Ishikawa (cell line): ENCODE results near the gene NDC1.

Source experiments
- CEBPB ChIP-seq: IDR thresholded peaks from 2 replicates; pipeline ENCODE4 v1.6.1; 2012
- CREB1 ChIP-seq: IDR thresholded peaks from 2 replicates; pipeline ENCODE4 v1.6.1; 2012; ENCODE audit warnings: low read depth
- EGR1 ChIP-seq: IDR thresholded peaks from 2 replicates; pipeline ENCODE4 v1.6.1; 2012
- EP300 ChIP-seq: IDR thresholded peaks from 2 replicates; pipeline ENCODE4 v1.6.1; 2012; ENCODE audit warnings: borderline replicate concordance
- FOXM1 ChIP-seq: IDR thresholded peaks from 2 replicates; pipeline ENCODE4 v1.6.1; 2012; ENCODE audit warnings: low read depth, borderline replicate concordance
- NFIC ChIP-seq: IDR thresholded peaks from 2 replicates; pipeline ENCODE4 v1.6.1; 2012
- RAD21 ChIP-seq: IDR thresholded peaks from 2 replicates; pipeline ENCODE4 v1.6.1; 2012; ENCODE audit warnings: low read depth
- TAF1 ChIP-seq: IDR thresholded peaks from 2 replicates; pipeline ENCODE4 v1.6.1; 2012; ENCODE audit warnings: low read depth, mild to moderate bottlenecking
- TCF12 ChIP-seq: IDR thresholded peaks from 2 replicates; pipeline ENCODE4 v1.6.1; 2012; ENCODE audit warnings: low read depth
- TEAD4 ChIP-seq: IDR thresholded peaks from 2 replicates; pipeline ENCODE4 v1.6.1; 2012
- YY1 ChIP-seq: IDR thresholded peaks from 2 replicates; pipeline ENCODE4 v1.6.1; 2012; ENCODE audit warnings: low read depth
- ZBTB7A ChIP-seq: IDR thresholded peaks from 2 replicates; pipeline ENCODE4 v1.6.1; 2012; ENCODE audit warnings: low read depth
- TF ChIP-seq, protein P1 (sequence below): IDR thresholded peaks from 2 replicates; pipeline ENCODE4 v1.6.1; 2012; ENCODE audit warnings: low read depth, mild to moderate bottlenecking
- TF ChIP-seq, protein P2 (sequence below): IDR thresholded peaks from 2 replicates; pipeline ENCODE4 v1.6.1; 2012
- TF ChIP-seq, protein P3 (sequence below): IDR thresholded peaks from 2 replicates; pipeline ENCODE4 v1.6.1; 2012

NDC1 gene

DNA sequence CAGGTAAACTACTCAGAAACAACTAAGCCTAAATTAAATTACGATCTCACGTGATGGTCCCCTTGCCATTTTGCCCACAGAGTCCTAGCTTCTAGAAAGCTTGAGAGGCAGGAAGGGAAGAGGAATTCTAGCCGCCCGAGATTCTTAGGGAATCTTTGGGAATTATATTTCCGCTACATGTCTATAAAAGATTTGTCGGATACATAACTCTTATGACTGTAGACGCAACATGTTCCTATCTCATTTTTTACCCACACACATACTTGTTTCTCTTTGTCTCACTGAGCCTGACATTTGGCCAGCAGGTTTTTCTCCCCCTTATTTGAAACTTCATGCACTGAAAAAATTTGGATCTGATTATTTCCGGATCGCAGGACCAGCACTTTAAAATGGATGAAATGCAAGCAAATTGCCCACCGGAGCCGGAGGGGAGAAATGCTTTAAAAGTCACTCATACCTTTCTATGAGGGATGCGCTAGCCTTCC, 104.6 kb downstream of the NDC1 start:
- TF ChIP-seq, protein P1, sequence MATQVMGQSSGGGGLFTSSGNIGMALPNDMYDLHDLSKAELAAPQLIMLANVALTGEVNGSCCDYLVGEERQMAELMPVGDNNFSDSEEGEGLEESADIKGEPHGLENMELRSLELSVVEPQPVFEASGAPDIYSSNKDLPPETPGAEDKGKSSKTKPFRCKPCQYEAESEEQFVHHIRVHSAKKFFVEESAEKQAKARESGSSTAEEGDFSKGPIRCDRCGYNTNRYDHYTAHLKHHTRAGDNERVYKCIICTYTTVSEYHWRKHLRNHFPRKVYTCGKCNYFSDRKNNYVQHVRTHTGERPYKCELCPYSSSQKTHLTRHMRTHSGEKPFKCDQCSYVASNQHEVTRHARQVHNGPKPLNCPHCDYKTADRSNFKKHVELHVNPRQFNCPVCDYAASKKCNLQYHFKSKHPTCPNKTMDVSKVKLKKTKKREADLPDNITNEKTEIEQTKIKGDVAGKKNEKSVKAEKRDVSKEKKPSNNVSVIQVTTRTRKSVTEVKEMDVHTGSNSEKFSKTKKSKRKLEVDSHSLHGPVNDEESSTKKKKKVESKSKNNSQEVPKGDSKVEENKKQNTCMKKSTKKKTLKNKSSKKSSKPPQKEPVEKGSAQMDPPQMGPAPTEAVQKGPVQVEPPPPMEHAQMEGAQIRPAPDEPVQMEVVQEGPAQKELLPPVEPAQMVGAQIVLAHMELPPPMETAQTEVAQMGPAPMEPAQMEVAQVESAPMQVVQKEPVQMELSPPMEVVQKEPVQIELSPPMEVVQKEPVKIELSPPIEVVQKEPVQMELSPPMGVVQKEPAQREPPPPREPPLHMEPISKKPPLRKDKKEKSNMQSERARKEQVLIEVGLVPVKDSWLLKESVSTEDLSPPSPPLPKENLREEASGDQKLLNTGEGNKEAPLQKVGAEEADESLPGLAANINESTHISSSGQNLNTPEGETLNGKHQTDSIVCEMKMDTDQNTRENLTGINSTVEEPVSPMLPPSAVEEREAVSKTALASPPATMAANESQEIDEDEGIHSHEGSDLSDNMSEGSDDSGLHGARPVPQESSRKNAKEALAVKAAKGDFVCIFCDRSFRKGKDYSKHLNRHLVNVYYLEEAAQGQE, result no peak
- no peak for TF ChIP-seq CEBPB
- no peak for TF ChIP-seq EGR1
- no peak for TF ChIP-seq TCF12
- TF ChIP-seq TEAD4, result no peak
- TF ChIP-seq, protein P2, sequence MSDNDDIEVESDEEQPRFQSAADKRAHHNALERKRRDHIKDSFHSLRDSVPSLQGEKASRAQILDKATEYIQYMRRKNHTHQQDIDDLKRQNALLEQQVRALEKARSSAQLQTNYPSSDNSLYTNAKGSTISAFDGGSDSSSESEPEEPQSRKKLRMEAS, result no peak
- TF ChIP-seq RAD21, result no peak
- no peak for TF ChIP-seq EP300
- TF ChIP-seq, protein P3, sequence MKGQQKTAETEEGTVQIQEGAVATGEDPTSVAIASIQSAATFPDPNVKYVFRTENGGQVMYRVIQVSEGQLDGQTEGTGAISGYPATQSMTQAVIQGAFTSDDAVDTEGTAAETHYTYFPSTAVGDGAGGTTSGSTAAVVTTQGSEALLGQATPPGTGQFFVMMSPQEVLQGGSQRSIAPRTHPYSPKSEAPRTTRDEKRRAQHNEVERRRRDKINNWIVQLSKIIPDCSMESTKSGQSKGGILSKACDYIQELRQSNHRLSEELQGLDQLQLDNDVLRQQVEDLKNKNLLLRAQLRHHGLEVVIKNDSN, result no peak

DNA sequence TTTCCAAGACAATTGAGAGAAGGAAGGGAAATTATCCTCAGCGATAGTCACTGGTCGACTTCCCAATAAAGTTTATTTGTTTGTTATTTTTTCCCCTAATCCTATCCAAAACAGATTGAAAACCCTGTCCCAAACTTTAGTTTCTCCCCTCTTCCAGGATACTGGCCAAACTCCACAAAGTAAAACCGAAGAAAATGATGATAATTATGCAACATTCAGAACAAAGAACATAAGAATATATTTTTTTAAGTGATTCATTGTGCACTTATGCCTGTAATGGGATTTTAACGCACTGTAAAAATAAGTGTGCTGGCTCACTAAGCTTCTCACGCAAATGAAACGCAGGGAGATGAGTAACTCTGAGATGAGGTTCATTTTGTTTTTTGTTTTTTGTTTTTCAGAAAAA, 105.2 kb downstream of the NDC1 start:
- TF ChIP-seq CREB1 (no peak), EP300 (no peak), ZBTB7A (no peak), TEAD4 (no peak)

DNA sequence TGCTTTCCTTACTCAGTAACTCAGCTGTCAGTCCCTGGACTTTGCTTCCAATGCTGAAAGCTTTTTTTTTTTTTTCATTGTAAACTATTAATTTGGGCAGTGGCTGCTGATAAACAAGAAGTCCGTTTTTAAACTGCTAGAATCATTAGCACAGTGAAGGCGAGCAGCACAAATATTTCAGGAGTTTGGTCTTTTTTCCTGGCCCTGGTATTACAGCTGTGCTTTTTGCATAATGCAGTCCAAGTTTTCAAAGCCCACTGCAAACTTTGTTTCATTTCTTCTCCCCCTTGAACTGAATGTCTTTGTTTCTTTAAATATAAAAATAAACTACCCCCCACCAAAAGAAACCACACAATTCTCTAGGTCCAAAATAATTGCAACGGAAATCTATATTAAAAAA, 105.7 kb downstream of the NDC1 start:
- TF ChIP-seq TEAD4, result no peak
- TF ChIP-seq, protein P3, result no peak
- no peak for TF ChIP-seq FOXM1
- no peak for TF ChIP-seq ZBTB7A

DNA sequence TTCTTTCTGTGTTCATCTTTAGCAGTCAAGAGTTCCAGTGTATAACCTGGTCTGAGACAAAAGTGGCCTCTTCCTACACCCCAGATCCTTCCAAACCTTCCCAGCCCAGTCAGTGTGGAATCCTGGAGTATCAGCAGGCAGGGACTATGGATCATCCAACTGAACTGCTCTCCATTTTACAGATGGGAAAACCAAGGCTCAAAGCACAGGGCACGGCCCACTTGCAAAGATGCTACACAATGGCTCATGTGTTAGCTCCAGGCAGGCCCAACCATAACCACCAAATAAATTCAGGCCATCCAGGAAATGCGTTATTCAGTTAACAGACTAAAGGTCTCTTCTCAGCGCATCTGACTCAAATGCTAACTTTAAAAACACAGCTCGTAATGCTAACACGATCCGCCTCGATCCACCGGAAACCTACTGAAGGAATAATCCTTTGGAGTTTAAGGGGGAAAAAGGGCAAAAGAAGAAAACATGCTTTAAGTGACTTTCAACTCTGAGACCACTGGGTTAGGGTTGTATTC, 106.3 kb downstream of the NDC1 start:
- TF ChIP-seq, protein P3, result no peak
- TF ChIP-seq, protein P2, result no peak
- TF ChIP-seq EP300 (no peak), TCF12 (no peak), RAD21 (no peak)

DNA sequence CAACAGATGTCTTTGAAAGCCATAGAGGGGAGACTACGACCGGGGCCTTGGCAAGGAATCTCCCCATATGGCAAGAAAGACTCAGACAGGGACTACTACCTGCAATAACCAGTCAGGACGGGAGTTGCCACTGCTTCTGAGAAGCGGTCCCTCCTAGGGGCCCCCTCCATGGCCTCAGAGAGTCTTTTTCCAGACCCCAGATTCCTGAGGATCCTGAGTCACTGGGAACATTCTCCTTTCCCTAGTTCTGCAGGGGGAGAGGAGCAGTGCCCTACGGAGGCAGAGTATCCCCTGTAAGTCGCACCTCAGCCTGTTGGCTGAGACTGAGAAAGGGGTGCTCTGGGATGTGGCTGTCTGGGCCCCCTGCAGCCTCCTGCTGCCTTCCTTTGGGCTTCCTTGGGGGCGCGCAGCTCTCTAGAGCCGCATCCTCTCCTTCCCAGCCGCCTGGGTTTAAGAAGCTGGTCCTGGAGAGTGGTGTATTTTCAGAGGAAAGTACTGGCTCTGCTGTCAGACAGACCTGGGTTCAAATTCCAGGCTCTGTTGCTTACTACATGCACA, 107.0 kb downstream of the NDC1 start:
- TF ChIP-seq RAD21 (no peak), FOXM1 (no peak)
- TF ChIP-seq, protein P3, result no peak
- TF ChIP-seq, protein P1, result no peak

DNA sequence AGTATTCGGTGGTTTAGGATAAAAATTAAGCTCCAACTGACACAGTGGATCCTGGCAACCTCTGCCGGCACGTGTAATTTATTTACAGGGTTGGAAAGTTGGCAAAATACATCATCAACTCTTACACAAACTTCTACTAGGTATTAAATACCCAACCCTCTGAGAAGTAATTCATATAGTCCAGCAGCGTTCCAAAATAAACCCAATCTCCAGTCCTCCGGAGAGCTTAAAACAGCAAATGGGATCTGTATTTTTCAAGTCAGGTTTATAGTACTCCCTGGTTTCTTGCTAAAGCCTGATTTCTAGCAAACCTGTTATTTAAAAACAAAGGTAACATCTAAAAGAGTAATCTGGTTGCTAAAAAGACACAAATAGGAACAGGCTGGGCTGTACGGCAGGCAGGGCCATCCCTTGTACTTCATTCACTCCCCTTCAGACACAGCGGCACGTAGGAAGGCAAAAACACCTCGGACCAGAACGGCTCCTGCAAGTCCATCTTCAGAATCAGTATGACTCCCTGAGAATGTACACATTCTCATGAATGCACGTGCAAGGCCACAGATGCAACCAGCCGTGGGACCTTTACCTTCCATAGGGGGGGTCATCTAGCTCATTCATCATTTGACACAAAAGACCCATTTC, 107.8 kb downstream of the NDC1 start:
- TF ChIP-seq NFIC (no peak), TEAD4 (no peak), EP300 (no peak), ZBTB7A (no peak), RAD21 (no peak), TAF1 (no peak), FOXM1 (no peak), CEBPB (no peak), YY1 (no peak), TCF12 (no peak), CREB1 (no peak), EGR1 (no peak)
- TF ChIP-seq, protein P1, result no peak
- TF ChIP-seq, protein P3, result no peak
- TF ChIP-seq, protein P2, result no peak
